ENCODE data around the gene MT1B.
A peak's percentile ranks its signal among the peaks of the same experiment; 100 is the strongest.

MT1B gene

GRCh38 chr16:56636616-56637413, 14.9 kb upstream of the MT1B start:
- FAIRE-seq (no peak), DNase-seq (ENCODE audit: insufficient read length, low spot score) (no peak)

- no peak for FAIRE-seq
- no peak for DNase-seq (ENCODE audit: insufficient read length, low spot score)
Observed at GRCh38 chr16:56637814-56638750, 13.6 kb upstream of the MT1B start, which contains the start of gene MT1A. TSS of gene MT1A (plus strand) at chr16:56638666. CDS start at chr16:56638739, 73 bp downstream.

- FAIRE-seq: no peak
Observed at GRCh38 chr16:56639045-56639444, 12.6 kb upstream of the MT1B start.

GRCh38 chr16:56640076-56640475, 11.6 kb upstream of the MT1B start:
- FAIRE-seq: no peak
- no peak for DNase-seq (ENCODE audit: insufficient read length, low spot score)

More at GRCh38 chr16:56639045-56639444, 12.6 kb upstream of the MT1B start:
- DNase-seq (ENCODE audit: insufficient read length, low spot score): no peak

GRCh38 chr16:56641166-56641565, 10.5 kb upstream of the MT1B start:
- DNase-seq (ENCODE audit: insufficient read length, low spot score) (no peak), FAIRE-seq (no peak)

- FAIRE-seq: no peak
- DNase-seq (ENCODE audit: insufficient read length, low spot score): peak; percentile 28
Observed at GRCh38 chr16:56643080-56643778, 8.5 kb upstream of the MT1B start.

- DNase-seq (ENCODE audit: insufficient read length, low spot score) (no peak), FAIRE-seq (no peak)
Observed at GRCh38 chr16:56643833-56644232, 7.9 kb upstream of the MT1B start.

GRCh38 chr16:56645311-56645710, 6.4 kb upstream of the MT1B start:
- FAIRE-seq: no peak

GRCh38 chr16:56645838-56646237, 5.8 kb upstream of the MT1B start:
- no peak for FAIRE-seq

More at GRCh38 chr16:56645311-56645710, 6.4 kb upstream of the MT1B start:
- DNase-seq (ENCODE audit: insufficient read length, low spot score): no peak

GRCh38 chr16:56647641-56648431, 3.9 kb upstream of the MT1B start:
- no peak for DNase-seq (ENCODE audit: insufficient read length, low spot score)
- FAIRE-seq: no peak

More at GRCh38 chr16:56645838-56646237, 5.8 kb upstream of the MT1B start:
- no peak for DNase-seq (ENCODE audit: insufficient read length, low spot score)

- FAIRE-seq (no peak), DNase-seq (ENCODE audit: insufficient read length, low spot score) (no peak)
Observed at GRCh38 chr16:56649271-56649670, 2.4 kb upstream of the MT1B start.

- DNase-seq (ENCODE audit: insufficient read length, low spot score) (no peak), FAIRE-seq (no peak)
Observed at GRCh38 chr16:56649820-56650219, 1.9 kb upstream of the MT1B start.

GRCh38 chr16:56652600-56652999, 914 bp downstream of the MT1B start:
- no peak for FAIRE-seq
- DNase-seq (ENCODE audit: insufficient read length, low spot score): no peak

GRCh38 chr16:56653218-56653617, 1.5 kb downstream of the MT1B start:
- DNase-seq (ENCODE audit: insufficient read length, low spot score): no peak
- FAIRE-seq: no peak

GRCh38 chr16:56657555-56658326, 6.1 kb downstream of the MT1B start, which contains the start of gene MT1F:
TSS of gene MT1F (plus strand) at chr16:56657959. CDS start at chr16:56658059, 100 bp downstream.
- DNase-seq (ENCODE audit: insufficient read length, low spot score): peak; percentile 40
- peak; percentile 42 for FAIRE-seq

GRCh38 chr16:56658327-56658875, 6.7 kb downstream of the MT1B start:
- no peak for FAIRE-seq
- no peak for DNase-seq (ENCODE audit: insufficient read length, low spot score)

GRCh38 chr16:56662357-56663354, 11.0 kb downstream of the MT1B start:
- FAIRE-seq (no peak), DNase-seq (ENCODE audit: insufficient read length, low spot score) (no peak)

GRCh38 chr16:56664506-56664905, 12.8 kb downstream of the MT1B start:
- no peak for DNase-seq (ENCODE audit: insufficient read length, low spot score)

More at GRCh38 chr16:56664506-56664905, 12.8 kb downstream of the MT1B start:
- no peak for FAIRE-seq

Data from GM19239 (cell line).